ENCODE results near the gene DUSP15. TPM values are rescaled to one million over a fixed set of nuclear protein-coding genes. Genes with fewer than 3 reads are reported as not detected.
"Not testable (repeated sequence)": the region's sequence is repeated elsewhere in the genome, so short reads cannot be mapped to it uniquely, and the experiment has no call there.

Gene DUSP15
- total RNA-seq, 1 experiment from 2014 or later: 2.9 TPM

DNA sequence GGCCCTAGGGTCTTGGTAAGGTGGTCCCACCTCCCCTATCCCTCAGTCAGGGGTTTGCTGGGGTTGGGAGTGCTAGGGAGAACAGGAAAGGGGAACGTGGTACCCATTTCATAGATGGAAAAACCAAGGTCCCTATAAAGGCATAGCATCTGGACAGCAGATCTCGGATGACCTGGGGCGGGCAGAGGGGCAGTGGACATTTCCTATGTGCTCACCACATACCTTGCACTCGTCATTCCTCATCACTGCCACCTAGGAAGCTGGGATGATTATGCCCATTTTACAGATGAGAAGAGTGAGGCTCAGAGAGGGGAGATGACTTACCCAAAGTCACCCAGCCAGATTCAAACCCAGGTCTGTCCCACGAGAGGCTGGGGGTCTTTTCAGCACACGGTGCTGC is 39.1 kb downstream of the DUSP15 start:
- peaks cover 33% of the 10 kb centered on the region for H3K4me1 ChIP-seq
- H3K27ac ChIP-seq: no peak overlapping the region
- H3K36me3 ChIP-seq: no peaks in the 10 kb centered on the region
- H3K4me3 ChIP-seq: no peak overlapping the region
- H3K9me3 ChIP-seq (replicated peaks): no peaks in the 10 kb centered on the region
- DNase-seq: no peak
- no peaks in the 10 kb centered on the region for H3K27me3 ChIP-seq

DNA sequence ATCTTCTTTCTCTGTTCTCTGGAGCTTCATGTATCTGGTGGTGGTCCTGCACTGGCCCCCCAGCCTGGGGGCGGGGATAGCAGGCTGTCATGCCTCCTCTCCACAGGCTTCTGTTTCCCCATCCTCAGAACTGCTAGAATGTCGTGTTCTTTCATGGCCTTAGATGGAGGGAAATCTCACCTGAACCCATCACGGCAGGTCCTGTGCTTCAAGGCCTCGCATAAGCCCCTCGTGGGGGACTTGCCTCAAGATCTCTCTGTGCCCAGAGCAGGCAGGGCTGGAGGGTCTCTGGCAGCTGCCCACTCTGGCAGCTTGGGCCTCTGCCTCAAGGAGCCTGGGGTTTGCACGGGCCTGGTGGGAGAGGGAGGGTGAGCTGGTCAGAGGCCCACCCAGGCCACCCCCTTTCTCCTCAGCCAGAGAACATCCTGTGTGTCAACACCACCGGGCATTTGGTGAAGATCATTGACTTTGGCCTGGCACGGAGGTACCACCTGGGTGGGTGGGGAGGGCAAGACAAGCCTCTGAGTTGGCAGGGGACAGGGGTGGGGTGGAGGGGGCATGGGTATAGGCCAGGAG is 39.8 kb downstream of the DUSP15 start:
- no peak overlapping the region for H3K4me3 ChIP-seq
- no peaks in the 10 kb centered on the region for H3K27me3 ChIP-seq
- H3K9me3 ChIP-seq (replicated peaks): no peaks in the 10 kb centered on the region

DNA sequence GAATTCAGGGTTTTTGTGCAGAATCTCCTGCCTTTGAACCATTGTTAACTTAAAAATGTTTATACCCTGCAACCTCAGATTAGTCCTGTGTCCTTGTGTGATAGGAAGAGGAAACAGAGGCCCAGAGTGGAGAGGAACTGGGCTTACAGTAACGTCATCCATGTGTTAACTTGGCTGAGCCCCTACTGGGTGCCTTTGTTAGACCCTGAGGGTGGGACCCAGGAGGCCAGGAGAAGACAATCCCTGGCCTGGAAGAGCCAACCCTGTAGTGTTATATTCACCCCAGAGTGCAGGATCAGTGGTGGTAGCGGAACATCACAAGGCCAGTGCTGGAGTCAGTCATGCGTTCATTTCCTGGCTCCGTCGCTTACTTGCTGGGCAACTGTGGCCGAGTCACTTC is 40.6 kb downstream of the DUSP15 start:
- no peaks in the 10 kb centered on the region for H3K9me3 ChIP-seq (replicated peaks)

More for the DNA sequence above, 39.8 kb downstream of the DUSP15 start:
- no peaks in the 10 kb centered on the region for H3K36me3 ChIP-seq
- no peak overlapping the region for H3K27ac ChIP-seq
- no peak for DNase-seq
- H3K4me1 ChIP-seq: peaks cover 27% of the 10 kb centered on the region

DNA sequence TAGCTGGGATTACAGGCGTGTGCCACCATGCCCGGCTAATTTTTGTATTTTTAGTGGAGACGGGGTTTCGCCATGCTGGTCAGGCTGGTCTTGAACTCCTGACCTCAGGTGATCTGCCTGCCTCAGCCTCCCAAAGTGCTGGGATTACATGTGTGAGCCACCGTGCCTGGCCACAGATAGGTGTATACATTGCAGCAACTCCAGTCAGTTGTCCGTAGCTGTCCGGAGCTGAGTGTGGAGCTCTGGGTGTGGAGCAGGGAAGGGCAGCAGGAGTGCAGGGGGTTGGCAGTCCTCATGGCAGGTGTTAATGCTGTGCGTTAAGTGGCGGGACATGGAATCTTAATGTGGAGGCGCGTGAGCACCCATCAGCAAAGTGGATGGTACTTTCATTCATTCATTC is 42.3 kb downstream of the DUSP15 start:
- not testable (repeated sequence) for H3K4me3 ChIP-seq; H3K36me3 ChIP-seq; H3K27ac ChIP-seq; H3K27me3 ChIP-seq; H3K9me3 ChIP-seq (replicated peaks); DNase-seq
- H3K4me1 ChIP-seq: peaks cover 22% of the 10 kb centered on the region

More for the DNA sequence above, 40.6 kb downstream of the DUSP15 start:
- no peaks in the 10 kb centered on the region for H3K36me3 ChIP-seq
- peaks cover 21% of the 10 kb centered on the region for H3K4me1 ChIP-seq
- no peak overlapping the region for H3K27ac ChIP-seq
- DNase-seq: no peak
- no peaks in the 10 kb centered on the region for H3K27me3 ChIP-seq
- H3K4me3 ChIP-seq: no peak overlapping the region

DNA sequence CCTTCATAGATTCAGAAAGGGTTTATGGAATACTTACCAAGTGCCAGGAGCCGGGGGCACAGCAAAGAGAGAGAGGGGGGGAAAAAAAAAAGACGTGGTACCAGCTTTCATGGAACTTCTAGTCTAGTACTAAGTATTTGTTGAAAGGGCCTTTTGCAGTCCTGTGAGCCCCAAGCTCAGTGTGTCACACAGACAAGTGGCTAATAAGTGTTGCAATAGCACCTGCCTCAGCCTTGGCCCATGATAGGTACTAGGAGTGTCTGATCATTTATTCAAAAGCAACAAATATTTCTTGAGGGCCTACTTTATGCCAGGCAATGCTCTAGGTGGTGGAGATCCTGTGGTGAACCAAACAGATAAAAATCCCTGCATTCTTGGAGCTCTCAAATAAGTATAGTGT is 43.3 kb downstream of the DUSP15 start:
- no peaks in the 10 kb centered on the region for H3K27me3 ChIP-seq
- no peak overlapping the region for H3K27ac ChIP-seq
- DNase-seq: no peak
- no peaks in the 10 kb centered on the region for H3K9me3 ChIP-seq (replicated peaks)
- H3K4me3 ChIP-seq: no peak overlapping the region
- H3K36me3 ChIP-seq: no peaks in the 10 kb centered on the region
- peaks cover 21% of the 10 kb centered on the region for H3K4me1 ChIP-seq

DNA sequence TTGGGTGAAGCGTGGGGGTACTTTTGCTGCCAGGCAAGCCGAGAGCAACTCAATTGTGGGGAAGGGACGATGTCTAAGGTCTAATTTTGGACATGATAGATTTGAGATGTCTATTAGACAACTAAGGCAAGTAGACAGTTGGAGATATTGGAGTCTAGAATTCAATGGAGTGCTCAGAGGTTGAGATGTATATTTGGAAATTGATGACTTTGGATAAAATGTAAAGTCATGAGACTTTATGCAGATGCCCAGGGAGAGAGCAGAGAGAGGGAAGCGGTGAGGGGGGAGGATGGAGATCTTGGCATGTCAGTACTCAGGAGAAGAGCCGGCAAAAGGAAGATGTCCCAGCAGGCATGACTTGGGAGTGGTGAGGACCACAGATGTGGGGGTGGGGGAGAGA is 44.3 kb downstream of the DUSP15 start:
- H3K4me1 ChIP-seq: peaks cover 21% of the 10 kb centered on the region
- H3K4me3 ChIP-seq: no peak overlapping the region
- H3K9me3 ChIP-seq (replicated peaks): no peaks in the 10 kb centered on the region
- DNase-seq: no peak
- no peaks in the 10 kb centered on the region for H3K27me3 ChIP-seq
- no peak overlapping the region for H3K27ac ChIP-seq
- no peaks in the 10 kb centered on the region for H3K36me3 ChIP-seq

DNA sequence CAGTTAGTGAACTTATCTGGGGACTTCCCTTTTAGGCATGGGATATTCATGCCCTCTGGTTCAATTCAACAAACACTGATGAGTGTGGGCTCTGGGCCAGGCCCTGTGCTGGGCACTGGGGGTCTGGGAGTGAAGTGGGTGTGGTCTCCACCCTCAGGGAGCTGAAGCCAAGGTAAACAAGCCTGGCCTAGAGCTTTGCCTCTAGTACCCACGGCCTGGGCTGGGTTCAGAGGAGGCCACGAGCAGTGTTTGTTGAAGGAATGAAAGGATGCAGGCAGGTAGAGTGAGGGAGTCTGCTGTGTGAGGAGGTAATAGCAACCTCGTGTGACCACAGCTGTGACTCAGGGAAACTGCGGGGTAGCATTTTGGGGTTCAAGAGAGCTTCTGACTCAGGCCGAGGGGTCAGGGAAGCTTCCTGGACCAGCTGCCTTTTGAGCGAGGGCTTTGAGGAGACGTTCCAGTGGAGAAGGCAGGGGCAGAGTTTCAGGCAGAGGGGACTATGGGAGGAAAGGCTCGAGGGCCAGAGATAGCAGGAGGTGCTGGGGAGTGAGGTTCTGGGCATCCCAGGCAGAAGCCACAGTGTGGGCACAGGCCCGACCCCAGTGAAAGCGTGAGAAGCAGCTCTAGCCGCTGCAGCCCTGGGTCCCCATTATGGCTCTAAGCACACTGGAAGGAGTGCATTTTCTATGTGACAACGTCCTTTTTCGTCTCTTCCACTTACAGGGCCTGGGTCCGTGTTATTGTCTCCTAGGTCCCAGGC is 45.6 kb downstream of the DUSP15 start:
- Histone ChIP-seq H3K27me3 (no peaks in the 10 kb centered on the region), H3K4me1 (peaks cover 22% of the 10 kb centered on the region), H3K9me3 (replicated peaks) (no peaks in the 10 kb centered on the region), H3K4me3 (no peak overlapping the region), H3K36me3 (no peaks in the 10 kb centered on the region), H3K27ac (no peak overlapping the region)
- DNase-seq: no peak

DNA sequence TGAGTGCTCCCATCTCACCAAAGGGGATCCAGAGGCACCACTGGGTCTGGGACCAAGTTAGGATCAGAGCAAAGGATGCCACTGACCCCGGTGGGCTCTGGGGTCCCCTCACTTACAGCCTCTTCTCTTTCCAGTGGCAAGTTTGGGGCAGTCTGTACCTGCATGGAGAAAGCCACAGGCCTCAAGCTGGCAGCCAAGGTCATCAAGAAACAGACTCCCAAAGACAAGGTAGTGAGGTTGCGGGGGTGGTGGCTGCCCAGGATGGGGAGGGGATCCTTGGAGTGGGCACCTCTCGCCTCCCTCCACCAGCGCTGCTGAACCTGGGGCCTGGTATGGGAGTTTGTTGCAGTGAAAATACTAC is 46.2 kb downstream of the DUSP15 start:
- H3K9me3 ChIP-seq (replicated peaks): no peaks in the 10 kb centered on the region
- H3K4me3 ChIP-seq: no peak overlapping the region
- H3K36me3 ChIP-seq: no peaks in the 10 kb centered on the region
- DNase-seq: no peak
- H3K27ac ChIP-seq: peak overlapping the region; percentile 8; the same call in 1 of the 2 replicates
- peaks cover 28% of the 10 kb centered on the region for H3K4me1 ChIP-seq
- no peaks in the 10 kb centered on the region for H3K27me3 ChIP-seq

DNA sequence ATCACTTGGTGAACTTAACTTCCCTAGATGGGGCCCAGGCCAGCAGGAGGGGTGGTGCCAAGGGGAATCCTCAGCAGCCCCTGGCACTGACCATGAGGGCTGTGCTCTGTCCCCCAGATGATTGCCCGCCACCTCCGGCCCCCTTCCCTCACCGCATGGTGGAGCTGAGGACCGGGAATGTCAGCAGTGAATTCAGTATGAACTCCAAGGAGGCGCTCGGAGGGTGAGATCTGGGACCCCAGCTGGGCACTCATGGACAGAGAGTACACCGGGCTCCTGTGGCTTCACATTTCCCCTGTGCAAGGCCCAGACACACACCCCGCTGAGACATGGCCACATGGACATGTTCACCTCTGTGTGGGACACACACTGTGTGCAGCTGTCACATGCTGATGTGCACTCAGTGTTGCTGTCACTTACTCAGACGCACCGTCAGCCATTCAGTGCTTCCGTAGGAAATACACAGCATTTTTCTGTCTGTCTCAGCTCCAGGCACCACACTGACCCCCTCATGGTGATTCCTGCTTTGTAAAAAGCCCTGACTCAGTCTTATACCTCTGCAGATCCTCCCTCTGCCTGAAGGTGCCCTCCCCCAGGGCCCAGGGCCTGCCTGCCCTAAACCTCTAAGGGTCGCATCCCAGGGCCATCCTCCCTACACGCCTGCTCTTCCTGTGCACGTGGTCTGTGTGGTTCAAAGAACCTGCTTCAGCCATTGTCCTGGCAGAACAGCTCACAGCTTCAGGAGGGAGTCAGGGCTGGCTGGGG is 46.8 kb downstream of the DUSP15 start:
- Histone ChIP-seq H3K27ac (peak overlapping the region; percentile 8; the same call in 1 of the 2 replicates), H3K36me3 (no peaks in the 10 kb centered on the region), H3K4me1 (peaks cover 34% of the 10 kb centered on the region), H3K9me3 (replicated peaks) (no peaks in the 10 kb centered on the region), H3K4me3 (no peak overlapping the region), H3K27me3 (no peaks in the 10 kb centered on the region)
- DNase-seq: peak; percentile 57 to 60

DNA sequence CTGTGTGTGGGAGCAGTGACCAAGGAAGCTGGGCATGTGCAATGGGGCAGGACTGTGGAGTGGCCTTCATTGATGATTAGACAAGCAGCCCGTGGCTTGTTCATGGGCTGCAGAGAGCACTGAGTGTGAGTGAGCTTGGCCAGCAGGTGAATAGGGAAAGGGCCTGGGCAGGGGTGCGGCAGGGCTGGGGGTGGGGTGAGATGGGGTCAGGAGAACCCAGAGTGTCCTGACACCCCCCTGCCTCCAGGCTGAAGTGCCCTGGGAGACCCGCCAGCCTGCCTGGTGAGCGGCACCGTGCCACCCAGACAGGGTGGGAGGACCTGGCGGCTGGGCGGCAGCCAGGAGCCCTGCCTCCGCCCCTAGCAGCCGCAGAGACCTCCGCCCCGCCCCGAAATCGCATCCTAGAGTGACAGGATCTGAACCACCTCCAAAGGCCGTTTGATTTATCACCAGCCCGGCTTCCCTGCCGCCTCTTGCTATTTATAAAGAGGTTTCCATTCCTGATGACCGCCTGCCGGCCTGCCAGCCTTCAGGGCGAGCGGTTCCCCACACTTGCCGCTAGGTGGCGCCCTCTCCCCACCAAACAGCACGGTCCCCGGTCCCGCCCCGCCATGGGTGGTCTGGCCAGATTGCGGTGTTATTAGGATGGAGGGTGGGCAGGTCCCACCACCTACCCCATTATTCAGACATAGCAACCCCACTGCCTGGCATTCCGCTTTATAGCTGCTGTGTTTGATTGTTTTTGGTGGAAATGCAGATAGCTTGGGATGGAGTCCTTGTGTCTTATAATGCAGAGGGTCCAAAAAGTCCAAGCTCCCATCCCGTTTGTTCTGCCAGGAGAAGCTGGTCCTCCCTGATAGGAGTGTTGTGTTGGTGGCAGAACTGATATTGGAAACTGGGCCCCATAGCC is 47.7 kb downstream of the DUSP15 start:
- Histone ChIP-seq H3K4me3 (no peak overlapping the region), H3K27ac (peak overlapping the region; percentile 8; the same call in 1 of the 2 replicates), H3K9me3 (replicated peaks) (no peaks in the 10 kb centered on the region), H3K4me1 (peaks cover 38% of the 10 kb centered on the region), H3K36me3 (no peaks in the 10 kb centered on the region), H3K27me3 (no peaks in the 10 kb centered on the region)
- DNase-seq: peak; percentile 87 to 93

DNA sequence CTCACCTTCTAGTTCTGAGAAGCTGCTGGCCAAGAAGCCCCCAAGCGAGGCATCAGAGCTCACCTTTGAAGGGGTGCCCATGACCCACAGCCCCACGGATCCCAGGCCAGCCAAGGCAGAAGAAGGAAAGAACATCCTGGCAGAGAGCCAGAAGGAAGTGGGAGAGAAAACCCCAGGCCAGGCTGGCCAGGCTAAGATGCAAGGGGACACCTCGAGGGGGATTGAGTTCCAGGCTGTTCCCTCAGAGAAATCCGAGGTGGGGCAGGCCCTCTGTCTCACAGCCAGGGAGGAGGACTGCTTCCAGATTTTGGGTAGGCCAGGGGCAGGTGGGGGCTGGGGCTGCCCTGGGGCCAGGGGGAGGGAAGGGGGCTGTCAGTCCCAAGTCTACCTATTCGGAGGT is 48.9 kb downstream of the DUSP15 start:
- no peak overlapping the region for H3K4me3 ChIP-seq
- H3K27me3 ChIP-seq: no peaks in the 10 kb centered on the region
- H3K9me3 ChIP-seq (replicated peaks): no peaks in the 10 kb centered on the region
- DNase-seq: no peak
- no peaks in the 10 kb centered on the region for H3K36me3 ChIP-seq
- H3K4me1 ChIP-seq: peaks cover 40% of the 10 kb centered on the region
- H3K27ac ChIP-seq: no peak overlapping the region

DNA sequence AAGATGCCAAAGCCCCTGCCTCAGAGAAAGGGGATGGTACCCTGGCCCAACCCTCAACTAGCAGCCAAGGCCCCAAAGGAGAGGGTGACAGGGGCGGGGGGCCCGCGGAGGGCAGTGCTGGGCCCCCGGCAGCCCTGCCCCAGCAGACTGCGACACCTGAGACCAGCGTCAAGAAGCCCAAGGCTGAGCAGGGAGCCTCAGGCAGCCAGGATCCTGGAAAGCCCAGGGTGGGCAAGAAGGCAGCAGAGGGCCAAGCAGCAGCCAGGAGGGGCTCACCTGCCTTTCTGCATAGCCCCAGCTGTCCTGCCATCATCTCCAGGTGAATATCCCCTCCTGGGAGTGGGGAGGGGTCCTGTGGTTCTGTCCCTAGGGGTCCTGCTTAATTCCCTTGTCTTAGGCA is 50.1 kb downstream of the DUSP15 start:
- Histone ChIP-seq H3K4me1 (peaks cover 52% of the 10 kb centered on the region), H3K36me3 (no peaks in the 10 kb centered on the region), H3K9me3 (replicated peaks) (no peaks in the 10 kb centered on the region), H3K4me3 (no peak overlapping the region), H3K27ac (no peak overlapping the region), H3K27me3 (no peaks in the 10 kb centered on the region)
- no peak for DNase-seq

DNA sequence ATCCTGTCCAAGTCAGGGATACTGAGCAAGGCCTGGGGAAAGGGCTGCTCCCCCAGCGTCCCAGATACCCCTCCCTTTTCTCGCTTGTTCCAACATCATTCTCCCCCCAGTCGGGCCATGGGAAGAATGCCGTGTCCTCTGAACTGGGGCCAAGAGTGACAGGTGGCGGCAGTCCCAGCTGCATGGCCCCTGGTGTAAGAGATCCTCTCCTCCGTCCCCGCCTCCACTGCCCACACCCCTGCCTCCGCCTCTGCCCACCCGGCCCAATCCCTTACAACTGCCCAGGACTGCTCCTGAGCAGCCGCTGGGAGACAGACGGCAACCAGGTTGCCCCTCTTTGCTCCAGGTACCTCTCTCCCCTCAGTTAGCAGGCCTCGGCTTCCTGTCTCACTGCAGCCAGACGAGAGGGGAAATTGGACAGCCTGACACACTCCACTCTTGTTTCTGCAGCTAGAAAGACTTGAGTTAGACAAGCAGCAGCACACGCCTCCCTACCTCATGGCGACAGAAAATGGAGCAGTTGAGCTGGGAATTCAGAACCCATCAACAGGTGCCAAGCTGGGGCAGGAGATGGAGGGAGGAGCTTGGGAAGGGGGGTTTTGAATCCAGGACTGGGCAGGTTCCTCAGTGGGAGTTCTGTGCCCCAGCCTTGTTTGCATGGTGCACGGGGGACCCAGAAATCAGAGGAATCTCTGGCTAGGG is 51.1 kb downstream of the DUSP15 start, which contains the start of gene MYLK2:
MYLK2 (plus strand) TSS at position 274 of the 702 bp plus-strand sequence; CDS start at position 499, 225 bp downstream.
- H3K4me1 ChIP-seq: peaks cover 55% of the 10 kb centered on the region
- peak; percentile 95 to 96 for DNase-seq
- no peaks in the 10 kb centered on the region for H3K36me3 ChIP-seq
- peak within 1 kb of the TSS; percentile 33 for H3K27ac ChIP-seq
- no peak within 1 kb of the TSS for H3K4me3 ChIP-seq
- no peaks in the 10 kb centered on the region for H3K9me3 ChIP-seq (replicated peaks)
- no peaks in the 10 kb centered on the region for H3K27me3 ChIP-seq

DNA sequence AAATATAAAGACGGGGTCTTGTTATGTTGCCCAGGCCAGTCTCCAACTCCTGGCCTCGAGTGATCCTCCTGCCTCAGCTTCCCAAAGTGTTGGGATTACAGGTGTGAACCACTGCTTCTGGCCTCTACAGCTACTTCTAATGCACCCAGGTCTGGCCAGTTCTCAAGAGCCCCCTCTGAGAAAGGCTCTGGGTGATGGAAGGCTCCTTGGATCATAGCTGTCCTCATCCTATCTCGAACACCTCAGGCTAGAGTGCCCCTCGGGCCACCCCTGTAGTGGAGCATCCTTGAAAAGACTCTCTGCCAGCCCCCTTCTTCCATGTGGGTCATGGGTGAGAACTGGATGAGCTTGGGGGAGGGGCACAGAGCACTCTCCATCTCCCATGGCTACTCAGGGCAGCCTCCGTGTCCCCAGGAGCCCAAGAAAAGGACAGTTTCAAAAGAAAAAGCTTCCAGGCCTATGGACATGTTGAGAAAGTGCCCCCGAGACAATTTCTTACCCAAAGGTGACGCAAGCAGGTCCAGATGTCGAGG is 51.9 kb downstream of the DUSP15 start:
- H3K4me1 ChIP-seq: peaks cover 53% of the 10 kb centered on the region

More for the DNA sequence above, 51.9 kb downstream of the DUSP15 start:
- H3K27me3 ChIP-seq: no peaks in the 10 kb centered on the region
- peak overlapping the region; percentile 33 for H3K27ac ChIP-seq
- no peaks in the 10 kb centered on the region for H3K36me3 ChIP-seq
- no peak for DNase-seq
- no peaks in the 10 kb centered on the region for H3K9me3 ChIP-seq (replicated peaks)
- H3K4me3 ChIP-seq: no peak overlapping the region

Data from SJCRH30 (cell line).